ENCODE measurements around the gene IPCEF1.

DNA sequence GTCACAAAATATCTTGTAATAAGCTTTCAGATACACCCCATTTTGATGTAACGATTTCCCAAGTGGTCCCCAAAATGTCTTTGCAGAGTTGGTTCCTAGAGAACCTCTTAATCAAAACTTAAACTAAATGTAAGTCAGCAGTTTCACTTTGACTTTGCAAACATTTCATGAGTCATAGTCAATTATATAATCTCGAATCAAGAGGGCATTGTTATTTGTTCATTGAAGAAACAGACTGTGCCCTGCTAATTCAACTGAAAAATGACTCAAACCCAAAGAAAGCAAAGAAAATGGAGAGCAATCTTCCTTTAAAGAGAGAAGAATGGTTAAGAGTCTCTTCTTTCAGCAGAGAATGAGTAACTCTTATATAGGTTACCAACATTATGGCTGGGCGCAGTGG lies 58.3 kb downstream of the IPCEF1 start:
- TF ChIP-seq, protein P1, sequence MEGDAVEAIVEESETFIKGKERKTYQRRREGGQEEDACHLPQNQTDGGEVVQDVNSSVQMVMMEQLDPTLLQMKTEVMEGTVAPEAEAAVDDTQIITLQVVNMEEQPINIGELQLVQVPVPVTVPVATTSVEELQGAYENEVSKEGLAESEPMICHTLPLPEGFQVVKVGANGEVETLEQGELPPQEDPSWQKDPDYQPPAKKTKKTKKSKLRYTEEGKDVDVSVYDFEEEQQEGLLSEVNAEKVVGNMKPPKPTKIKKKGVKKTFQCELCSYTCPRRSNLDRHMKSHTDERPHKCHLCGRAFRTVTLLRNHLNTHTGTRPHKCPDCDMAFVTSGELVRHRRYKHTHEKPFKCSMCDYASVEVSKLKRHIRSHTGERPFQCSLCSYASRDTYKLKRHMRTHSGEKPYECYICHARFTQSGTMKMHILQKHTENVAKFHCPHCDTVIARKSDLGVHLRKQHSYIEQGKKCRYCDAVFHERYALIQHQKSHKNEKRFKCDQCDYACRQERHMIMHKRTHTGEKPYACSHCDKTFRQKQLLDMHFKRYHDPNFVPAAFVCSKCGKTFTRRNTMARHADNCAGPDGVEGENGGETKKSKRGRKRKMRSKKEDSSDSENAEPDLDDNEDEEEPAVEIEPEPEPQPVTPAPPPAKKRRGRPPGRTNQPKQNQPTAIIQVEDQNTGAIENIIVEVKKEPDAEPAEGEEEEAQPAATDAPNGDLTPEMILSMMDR (IDR thresholded peaks at IDR 0.05): no peak
- peak in 1 of 3 donors; percentile 12 for TF ChIP-seq POLR2AphosphoS5 (IDR thresholded peaks at IDR 0.05)

All from transverse colon (tissue), 4 donors.